Choroid plexus epithelial cell (primary cell): ENCODE results near the gene CD52.

Experiments used
- DNase-seq: peaks from one replicate; pipeline ENCODE4 v3.0.0-alpha.2; 2010; ENCODE audit warnings: low read depth
- H3K4me3 ChIP-seq: 2 replicates; pipeline ENCODE4 v1.5.1; 2011; ENCODE audit warnings: low read depth, mild to moderate bottlenecking, control low read depth, low read length, moderate library complexity
- CTCF ChIP-seq: conservative IDR thresholded peaks from 2 replicates; pipeline ENCODE4 v1.5.1; 2011; ENCODE audit warnings: low read depth, mild to moderate bottlenecking, control low read depth, inconsistent platforms, low read length, moderate library complexity

The CD52 gene

GRCh38 chr1:26318338-26319064 is 743 bp downstream of the CD52 start:
- no peak for TF ChIP-seq CTCF
- H3K4me3 ChIP-seq, result no peak overlapping the region
- DNase-seq, result no peak

GRCh38 chr1:26320896-26321295 is 3.1 kb downstream of the CD52 start:
- H3K4me3 ChIP-seq, result no peak overlapping the region
- TF ChIP-seq CTCF, result no peak
- DNase-seq, result no peak

GRCh38 chr1:26321315-26322041 is 3.7 kb downstream of the CD52 start:
- peak; percentile 93 for TF ChIP-seq CTCF
- H3K4me3 ChIP-seq, result no peak overlapping the region
- peak; percentile 88 for DNase-seq

- no peak overlapping the region for H3K4me3 ChIP-seq
- no peak for DNase-seq
Observed at GRCh38 chr1:26322042-26322331, 4.2 kb downstream of the CD52 start.

GRCh38 chr1:26323382-26323781 is 5.6 kb downstream of the CD52 start:
- no peak overlapping the region for H3K4me3 ChIP-seq
- no peak for TF ChIP-seq CTCF
- DNase-seq, result no peak

More at GRCh38 chr1:26322042-26322331, 4.2 kb downstream of the CD52 start:
- TF ChIP-seq CTCF, result no peak

- DNase-seq, result no peak
- H3K4me3 ChIP-seq, result no peak overlapping the region
- TF ChIP-seq CTCF, result no peak
Observed at GRCh38 chr1:26324550-26324949, 6.8 kb downstream of the CD52 start.

GRCh38 chr1:26327956-26328362 is 10.2 kb downstream of the CD52 start:
- TF ChIP-seq CTCF, result no peak
- H3K4me3 ChIP-seq, result no peak overlapping the region
- no peak for DNase-seq
